Hepatocyte (in vitro differentiated cells): ENCODE measurements around the gene RUSF1.

Experiments
- EZH2 ChIP-seq: fragments of 200-600 bp; sonication (generic); IDR thresholded peaks from 2 replicates; pipeline ENCODE4 v1.6.1; 2016; ENCODE audit warnings: antibody characterized with exemption, mild to moderate bottlenecking, borderline replicate concordance
- EZH2phosphoT487 ChIP-seq: fragments of 200-600 bp; sonication (generic); IDR thresholded peaks from one replicate; pipeline ENCODE4 v1.6.1; 2018; ENCODE audit warnings: antibody characterized with exemption, mild to moderate bottlenecking, low read depth, moderate library complexity; ENCODE audit not compliant: unreplicated experiment, severe bottlenecking
- TF ChIP-seq, protein P1 (sequence below): fragments of 200-600 bp; sonication (generic); IDR thresholded peaks from 2 replicates; pipeline ENCODE4 v1.5.1; 2016; ENCODE audit warnings: antibody characterized with exemption, mild to moderate bottlenecking; ENCODE audit not compliant: poor library complexity

DNA sequence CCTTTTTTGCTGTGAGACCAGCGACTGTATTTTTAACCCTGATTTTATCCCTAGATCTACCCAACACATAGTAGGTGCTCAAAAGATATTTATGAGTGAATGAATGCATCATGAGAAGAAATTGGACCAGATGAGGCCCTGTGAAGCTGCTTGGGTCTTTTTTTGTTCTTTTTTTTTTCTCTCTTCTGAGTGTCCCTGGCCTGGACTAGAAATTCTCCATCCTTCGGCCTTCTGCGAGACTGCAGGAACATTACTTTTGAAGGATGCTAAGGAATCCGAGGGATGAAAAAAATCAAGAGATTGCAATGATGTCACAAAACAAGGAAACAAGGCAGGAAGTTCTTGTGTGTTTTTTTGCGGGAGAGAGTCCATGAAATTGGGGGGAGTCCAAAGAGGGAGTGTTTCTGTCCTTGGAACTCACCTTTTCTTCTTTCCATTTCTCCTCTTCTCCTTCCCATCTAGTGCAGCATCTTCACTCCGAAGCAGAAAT lies 560 bp upstream of the RUSF1 start:
- TF ChIP-seq EZH2 (no peak), EZH2phosphoT487 (no peak)
- TF ChIP-seq, protein P1, sequence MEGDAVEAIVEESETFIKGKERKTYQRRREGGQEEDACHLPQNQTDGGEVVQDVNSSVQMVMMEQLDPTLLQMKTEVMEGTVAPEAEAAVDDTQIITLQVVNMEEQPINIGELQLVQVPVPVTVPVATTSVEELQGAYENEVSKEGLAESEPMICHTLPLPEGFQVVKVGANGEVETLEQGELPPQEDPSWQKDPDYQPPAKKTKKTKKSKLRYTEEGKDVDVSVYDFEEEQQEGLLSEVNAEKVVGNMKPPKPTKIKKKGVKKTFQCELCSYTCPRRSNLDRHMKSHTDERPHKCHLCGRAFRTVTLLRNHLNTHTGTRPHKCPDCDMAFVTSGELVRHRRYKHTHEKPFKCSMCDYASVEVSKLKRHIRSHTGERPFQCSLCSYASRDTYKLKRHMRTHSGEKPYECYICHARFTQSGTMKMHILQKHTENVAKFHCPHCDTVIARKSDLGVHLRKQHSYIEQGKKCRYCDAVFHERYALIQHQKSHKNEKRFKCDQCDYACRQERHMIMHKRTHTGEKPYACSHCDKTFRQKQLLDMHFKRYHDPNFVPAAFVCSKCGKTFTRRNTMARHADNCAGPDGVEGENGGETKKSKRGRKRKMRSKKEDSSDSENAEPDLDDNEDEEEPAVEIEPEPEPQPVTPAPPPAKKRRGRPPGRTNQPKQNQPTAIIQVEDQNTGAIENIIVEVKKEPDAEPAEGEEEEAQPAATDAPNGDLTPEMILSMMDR: no peak
